Kidney glomerular epithelial cell (primary cell): ENCODE results near the gene MOSPD3.
"Not testable (repeated sequence)": the region's sequence is repeated elsewhere in the genome, so short reads cannot be mapped to it uniquely, and the experiment has no call there.

Experiments
- DNase-seq: peaks from one replicate; lab custom pipeline; 2025; lab: John Stamatoyannopoulos, UW

The MOSPD3 gene, protein sequence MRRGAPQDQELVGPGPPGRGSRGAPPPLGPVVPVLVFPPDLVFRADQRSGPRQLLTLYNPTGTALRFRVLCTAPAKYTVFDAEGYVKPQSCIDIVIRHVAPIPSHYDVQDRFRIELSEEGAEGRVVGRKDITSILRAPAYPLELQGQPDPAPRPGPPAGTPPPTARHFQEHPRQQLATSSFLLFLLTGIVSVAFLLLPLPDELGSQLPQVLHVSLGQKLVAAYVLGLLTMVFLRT

DNA sequence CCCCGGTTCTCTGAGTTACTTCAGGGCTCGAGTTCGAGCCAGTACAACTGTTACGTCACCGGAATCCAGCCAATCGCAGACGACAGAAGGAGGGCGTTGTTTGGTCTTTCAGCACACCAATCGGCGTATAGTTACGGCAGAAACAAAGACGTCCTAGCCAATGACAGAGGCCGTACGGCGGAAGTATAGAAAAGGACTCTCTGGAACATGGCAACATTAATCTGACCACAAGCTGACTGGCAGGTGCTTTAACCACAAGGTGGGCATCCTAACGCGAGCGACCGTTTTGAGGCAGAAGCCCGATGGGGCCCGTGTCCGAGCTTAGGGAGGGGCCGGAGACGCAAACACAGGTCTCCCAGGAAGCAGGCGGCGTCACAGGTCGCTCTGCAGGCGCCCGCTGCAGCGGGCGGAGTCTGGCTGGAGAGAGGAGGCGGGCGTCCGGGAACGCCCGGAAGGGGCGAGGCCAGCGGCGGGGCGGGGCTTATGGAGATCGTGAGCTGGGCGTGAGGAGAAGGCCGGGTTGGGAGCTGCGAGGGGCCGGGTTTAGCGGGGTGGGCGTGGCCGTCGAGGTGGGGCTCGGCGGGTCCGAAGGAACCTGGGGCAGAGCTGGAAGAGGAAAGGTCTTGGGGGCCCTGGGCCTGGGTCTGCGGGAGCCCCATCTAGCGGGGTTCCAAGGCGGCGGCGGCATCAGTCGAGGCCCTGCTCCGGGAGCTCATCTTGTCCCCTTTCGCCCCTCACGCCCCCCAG is at the start of gene MOSPD3:
Gene MOSPD3 (plus strand): TSS at position 558 of the 747 bp plus-strand sequence. CDS start 252 bp downstream, outside the sequence.
- peak; percentile 98 for DNase-seq

DNA sequence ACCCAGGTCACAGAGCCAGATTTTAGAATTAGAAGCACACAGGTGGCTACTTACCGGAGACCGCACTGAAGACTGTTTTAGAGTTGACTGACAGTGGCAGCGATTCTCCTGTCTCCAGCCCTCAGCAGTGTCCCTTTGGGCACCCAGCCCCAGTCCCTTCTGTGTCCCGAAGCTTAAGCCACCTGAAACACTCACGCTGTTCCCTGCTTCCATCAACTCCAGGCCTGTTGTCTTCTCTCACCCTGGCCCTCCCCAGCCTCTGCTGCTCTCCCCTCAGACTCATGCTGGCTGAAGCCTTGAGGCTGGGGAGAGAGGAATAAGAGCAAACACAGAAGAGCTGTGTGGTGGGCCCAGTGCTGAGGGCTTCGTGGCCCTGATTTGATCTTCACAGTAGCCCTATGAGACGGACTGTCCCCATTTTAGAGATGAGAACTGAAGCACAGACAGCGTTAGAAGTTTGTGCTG is 49.2 kb upstream of the MOSPD3 start:
- DNase-seq, result no peak

DNA sequence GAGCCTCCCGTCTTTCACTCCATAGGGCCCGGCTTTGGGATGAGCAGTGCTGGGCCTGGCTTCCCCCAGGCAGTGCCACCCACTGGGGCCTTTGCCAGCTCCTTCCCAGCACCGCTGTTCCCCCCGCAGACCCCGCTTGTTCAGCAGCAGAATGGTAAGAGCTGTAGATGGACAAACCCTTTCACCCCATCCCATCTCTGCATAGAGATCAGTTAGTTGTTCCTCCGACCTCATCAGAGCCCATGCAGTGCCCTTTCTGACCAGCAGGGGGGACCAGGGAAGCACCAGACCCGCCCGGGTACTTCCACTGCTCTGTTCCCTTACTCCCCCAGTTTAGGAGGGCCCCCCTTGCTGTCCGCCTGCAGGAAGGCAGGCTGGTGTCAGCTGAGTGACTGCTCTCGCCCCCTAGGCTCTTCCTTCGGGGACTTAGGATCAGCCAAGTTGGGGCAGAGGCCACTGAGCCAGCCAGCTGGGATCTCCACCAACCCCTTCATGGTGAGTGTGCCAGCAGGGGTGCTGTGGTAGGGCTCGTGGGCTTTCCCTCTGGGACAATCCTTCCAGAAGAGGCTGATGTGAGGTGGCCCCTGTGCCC is 48.4 kb upstream of the MOSPD3 start:
- DNase-seq, result peak; percentile 33

DNA sequence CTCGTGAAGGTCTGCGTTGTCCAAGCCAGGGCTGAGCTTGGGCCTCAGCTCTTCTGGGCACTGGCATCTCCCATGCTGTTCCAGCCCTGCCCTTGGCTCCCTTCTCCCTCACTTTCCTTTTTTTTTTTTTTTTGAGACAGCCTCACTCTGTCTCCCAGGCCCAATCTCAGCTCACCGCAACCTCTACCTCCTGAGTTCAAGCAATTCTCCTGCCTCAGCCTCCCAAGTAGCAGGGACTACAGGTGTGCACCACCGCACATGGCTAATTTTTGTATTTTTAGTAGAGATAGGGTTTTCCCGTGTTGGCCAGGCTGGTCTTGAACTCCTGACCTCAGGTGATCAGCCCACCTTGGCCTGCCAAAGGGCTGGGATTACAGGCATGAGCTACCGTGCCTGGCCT is 47.9 kb upstream of the MOSPD3 start:
- not testable (repeated sequence) for DNase-seq

DNA sequence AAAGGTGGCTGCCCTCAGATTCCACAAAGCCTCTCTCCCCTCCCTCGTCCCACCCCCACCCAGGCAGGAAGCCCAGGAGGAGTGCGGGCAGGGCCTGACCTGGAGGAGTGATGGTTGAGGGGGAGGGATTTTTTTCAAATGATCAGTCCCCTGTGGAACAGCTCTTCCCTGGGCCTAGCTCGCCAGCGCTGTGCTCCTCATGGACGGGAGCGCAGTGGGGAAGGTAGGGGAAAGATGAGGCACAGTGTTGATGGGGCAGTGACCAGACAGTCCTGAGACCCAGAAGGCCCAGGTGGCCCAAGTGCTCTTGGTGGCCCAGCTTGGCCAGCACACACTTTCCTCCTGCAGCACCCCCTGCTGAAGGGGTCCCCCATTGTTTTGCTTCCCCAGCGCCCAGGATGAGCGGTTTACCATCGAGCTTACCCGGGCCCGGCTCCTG is 47.2 kb upstream of the MOSPD3 start:
- no peak for DNase-seq

DNA sequence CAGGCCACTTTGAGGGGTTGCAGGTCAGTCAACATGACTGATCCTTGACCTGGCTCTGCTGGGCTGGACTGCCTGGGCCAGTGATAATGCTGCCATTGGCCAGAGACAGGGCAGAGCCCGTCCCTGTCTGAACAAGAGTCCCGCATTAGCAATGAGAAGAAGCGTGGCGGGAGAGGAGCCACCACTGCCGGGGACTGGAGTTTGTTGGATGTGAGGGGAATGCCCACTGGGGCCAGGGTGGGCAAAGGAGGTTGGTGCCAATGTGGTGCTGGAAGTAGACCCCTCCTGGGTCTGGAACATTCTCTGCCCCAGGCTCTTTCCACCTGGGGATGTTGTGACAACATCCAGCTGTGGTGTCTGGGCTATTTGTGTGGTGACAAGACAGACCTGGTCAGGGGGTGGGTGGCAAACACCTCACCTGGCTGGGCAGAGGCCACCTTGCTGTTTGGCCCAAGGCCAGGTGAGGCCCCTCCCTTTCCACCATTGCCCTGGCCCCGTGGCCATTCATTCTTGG is 46.3 kb upstream of the MOSPD3 start:
- DNase-seq, result no peak

DNA sequence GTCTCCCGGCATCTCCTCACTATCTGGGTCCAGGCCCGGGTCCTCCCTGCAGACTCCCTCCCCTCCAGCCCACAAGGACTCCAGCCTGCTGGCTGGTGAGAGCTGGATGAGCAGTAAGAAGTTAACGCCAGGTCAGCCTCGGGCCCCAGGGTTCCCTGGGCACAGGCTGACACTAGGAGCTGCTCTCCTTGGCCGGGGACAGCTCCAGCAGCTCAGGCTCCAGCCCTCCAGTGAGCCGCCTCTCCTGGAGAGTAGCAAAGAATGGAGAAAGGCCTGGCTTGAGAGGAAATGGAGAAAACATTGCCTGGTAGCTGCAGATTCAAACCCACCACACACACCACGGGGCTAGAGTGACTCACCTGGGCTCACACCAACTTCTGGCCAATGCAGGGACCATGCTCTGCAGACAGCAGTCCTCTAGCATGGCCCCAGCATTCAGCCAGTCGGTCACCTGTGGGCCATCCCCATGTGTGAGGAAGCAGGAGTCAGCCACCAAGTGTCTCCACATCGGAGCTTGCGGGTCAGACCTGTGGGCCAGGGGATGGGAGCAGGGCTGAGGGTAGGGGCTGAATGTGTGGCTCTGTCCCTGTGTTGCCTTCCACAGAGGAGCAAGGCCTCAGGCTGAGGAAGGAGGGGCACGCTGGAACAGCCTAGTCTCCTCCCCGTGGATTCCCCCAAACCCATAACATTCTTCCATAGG is 45.2 kb upstream of the MOSPD3 start:
- DNase-seq, result no peak

DNA sequence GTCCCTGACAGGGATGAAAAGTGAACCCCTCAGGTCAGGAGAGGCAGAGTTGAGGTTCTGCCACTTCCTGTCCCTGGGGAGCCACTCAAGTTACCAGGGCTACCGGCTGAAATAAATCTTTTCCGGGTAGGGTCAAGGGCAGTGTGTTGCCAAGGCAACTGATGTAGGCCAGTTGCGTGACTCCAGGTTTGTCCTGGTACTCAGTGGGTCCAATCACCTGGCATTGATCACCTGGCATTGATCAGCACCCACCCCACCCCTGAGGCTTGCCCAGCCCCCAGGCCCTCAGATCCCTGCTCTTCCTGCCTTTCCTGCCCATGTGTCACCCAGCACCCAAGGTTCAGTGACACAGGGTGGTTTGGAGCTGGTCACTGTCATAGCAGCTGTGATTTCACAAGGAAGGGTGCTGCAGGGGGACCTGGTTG is 44.6 kb upstream of the MOSPD3 start:
- no peak for DNase-seq

DNA sequence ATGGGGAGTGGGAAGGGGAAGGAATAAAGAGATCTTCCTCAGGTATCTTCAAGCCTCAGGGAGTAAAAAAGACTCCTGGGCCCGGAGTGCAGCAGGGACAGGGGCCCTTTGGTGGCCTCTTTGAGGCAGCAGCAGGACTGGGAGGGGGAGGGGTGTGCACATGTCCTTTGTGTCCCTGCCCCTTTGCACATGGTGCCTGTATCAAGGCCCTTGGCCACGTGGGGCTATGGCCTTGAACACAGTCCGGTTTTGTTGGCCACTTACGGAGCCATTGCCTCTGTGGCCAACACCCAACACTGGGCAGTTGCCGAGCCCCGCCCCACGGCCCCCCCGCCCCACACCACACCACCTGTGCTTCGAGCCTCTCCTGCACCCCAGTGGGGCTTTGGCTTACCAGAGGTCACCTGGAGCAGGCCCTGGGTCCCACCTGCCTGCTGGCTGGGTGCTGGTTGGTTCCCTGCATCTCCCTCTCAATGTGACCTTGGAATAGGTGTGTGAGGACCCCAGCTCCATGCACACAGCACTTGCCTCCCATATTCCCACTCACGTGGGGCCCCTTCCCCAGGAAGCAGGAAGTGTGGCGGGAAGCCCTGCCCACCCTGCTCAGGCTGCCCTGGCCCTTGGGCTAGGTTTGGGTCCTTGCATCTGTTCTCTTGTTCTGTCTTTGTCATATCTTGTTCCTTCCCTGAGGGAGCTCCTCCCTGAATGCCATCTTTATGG is 44.0 kb upstream of the MOSPD3 start:
- no peak for DNase-seq

DNA sequence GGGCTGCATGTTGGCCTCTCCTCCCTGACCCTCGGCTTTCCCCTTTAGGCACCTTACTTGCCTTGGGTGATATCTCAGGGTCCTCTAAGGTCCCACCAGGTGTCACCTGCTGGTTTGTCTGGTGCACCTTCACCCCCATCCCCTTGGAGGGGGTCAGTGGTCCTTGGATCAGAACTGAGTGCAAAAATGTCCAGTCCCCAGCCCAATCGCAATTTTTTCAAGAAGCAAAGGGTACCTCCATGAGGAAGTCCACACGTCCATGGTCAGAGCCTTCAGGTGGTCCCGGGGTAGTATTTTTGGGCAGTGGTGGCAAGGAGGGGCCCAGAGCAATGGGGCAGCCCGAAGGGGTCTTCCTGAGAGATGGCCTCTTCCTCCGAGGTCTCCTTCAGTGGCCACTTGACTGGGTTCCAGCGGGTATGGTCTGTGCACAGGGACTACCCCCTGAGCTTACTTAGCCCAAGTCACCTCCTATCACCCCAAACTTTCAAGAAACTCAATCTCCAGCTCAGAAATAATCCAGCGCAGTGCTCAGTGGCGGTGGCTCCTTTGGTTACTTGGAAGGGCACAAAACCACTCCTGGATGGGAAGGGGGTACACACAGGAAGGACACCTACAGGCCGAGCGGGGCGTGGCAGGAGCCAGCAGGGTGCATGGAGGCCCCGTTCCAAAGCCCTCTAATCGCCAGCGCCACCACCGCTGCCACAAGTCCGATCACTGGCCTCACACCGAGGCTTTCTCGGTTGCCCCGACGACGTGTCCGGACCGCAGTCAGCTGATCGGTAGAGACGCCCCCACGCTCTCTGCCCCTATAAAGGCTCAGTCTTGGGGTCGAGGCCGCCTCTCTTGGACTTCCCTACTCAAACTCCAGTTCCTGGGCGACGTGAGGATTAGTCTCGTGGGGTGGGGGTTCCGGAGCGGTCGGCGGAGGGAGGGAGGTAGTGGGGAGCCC is 43.2 kb upstream of the MOSPD3 start:
- no peak for DNase-seq

DNA sequence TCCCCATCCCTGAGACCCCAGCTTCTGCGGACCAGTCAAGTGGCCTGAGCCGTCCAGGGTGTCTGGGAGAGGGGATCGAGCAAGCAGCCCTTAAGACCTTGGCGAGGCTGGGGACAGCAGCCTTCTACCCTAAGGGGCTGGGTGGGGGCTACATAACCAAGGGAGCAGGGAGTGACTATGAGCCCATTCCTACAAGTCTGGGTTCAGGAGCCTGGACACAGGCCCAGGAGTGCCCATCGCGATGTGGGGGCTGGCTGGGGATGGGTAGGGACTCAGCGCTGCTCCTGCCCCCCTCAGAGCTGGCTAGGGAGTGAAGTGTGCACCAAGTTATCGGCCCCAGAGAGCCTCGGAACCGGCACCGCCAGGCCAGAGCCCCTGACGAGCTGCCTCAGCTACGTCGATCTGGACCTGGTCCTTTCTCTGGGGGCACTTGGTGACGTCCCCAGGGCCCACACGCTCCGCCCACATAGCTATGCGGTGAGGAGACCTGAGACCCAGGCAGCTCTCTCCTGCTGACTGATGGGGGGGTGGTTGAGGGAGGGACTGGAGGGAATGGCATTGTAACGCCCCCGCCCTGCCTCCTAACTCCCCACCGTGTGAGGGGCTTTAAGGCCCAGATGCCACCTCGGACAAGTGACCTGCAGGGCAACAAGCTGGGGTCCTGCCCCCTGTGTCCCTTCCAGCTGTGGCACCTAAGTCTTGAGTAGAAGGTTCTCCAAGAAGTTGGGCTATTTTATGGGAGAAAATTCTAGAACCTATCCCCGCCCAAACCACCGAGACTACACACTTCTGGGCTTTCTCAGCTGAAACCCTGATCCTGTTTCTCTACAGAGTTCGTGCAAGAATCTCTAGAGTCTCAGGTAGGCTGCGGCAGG is 41.1 kb upstream of the MOSPD3 start:
- DNase-seq, result no peak

DNA sequence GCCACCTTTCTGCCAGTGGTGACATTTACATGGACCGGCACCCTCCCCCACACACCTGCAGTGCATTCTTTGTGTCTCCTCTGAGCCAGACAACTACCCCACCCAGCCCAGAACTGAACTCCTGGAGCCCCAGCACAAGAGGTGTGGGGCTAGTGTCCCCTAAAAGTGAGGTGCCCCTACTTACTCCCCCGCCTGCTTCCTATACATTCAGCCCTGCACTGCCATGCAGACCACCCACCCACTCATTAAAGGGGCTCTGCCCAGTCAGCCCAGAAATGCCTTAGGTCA is 40.6 kb upstream of the MOSPD3 start:
- DNase-seq, result no peak

DNA sequence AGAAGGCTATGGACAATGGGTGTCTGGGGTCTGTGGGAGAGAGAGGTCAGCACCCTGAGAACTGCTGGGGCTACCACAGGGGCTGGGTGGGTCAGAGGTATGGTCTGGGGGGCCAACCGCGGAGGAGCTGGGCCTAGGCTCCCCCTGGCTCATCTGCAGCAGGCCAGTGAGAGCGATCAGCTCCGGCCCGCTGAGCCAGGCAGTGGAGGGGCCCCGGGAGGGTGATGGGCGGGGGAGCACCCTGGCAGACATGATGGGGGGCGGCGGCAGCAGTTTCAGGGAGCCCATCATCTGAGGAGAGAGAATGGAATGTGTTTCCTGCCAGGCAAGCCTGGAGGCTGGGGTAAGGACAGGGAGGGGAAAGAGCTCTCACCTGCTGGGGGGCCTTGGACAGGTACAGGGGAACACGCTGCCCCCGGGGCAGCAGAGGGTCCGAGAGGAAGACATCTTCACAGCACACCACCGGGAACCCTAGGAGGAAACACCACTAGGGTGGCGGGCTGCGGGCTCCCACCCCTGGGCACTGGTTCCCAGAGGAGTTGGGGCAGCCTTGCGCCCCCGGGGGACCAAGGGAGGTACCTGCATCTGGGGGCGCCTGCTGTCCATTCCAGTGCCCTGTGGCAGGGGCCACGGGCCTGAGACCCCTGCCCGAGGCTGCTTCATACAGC is 39.9 kb upstream of the MOSPD3 start:
- DNase-seq, result no peak

DNA sequence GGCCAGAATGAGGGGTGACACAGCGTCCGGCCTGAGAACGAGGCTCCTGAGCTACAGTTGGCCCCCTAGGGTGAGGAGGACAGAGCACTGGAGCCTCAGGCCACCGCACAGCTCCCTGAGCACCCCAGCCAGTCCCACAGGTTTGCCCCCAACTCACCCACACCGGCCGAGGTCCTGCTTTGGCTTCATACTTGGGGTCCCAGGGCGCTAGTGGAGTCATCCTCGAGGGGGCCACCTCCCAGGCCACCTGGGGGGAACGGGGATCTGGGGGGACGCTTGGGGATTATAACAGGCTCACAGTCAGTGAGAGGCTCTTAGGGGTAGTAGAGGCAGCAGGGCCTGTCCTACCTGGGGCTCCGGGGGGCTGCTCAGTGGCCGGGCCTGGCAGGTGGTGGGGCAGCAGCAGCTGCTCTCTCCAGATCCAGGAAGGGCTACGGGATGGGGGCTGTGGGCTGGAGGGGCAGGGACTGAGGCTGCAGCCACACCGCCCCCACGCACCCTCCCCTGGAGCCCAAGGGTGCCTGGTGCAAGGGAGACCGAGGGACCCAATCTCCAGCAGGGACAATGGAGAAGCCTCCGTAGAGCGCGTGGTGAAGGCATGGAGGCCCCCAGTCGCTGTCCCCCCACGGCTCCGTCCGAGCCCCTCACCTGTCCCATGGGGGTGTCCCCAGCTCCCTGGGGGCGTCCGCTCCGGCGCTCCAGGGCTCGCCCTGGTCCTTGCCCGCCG is 39.2 kb upstream of the MOSPD3 start:
- DNase-seq, result no peak

DNA sequence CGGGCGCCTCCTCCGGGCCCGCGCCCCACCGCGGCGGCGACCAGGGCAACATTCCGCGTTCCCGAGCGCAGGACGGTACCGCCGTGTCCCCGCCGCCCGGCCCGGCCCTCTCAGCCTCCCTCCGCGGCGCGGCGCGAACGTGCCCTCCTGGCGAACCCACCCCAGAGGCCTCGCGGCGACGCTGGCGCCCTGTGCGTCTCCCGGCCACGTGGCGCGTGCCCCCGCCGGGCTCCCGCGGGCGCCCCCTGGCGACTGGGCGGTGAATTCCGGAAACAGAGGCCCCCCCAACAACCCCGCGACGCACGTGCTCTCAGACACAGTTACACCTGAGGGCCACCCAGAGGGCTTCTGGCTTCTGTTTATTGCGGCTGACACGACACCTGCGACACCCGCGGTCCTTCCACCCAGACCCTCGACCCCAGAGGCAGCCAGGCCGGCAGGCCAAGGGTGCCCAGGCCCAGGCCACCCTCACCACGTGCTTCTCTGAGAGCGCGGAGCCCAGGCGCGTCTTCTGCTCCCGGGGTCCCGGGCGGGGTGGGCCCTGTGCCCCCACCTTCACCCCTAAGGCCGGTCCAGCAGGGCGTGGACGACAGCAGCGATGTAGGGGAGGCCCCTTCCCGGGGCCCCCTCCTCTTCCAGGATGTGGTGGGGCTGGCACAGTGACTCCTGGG is 38.5 kb upstream of the MOSPD3 start, which contains the start of gene SAP25:
Gene SAP25 (minus strand): TSS at position 210 of the 671 bp plus-strand sequence. CDS start 158 bp downstream, at position 52.
- DNase-seq, result no peak

DNA sequence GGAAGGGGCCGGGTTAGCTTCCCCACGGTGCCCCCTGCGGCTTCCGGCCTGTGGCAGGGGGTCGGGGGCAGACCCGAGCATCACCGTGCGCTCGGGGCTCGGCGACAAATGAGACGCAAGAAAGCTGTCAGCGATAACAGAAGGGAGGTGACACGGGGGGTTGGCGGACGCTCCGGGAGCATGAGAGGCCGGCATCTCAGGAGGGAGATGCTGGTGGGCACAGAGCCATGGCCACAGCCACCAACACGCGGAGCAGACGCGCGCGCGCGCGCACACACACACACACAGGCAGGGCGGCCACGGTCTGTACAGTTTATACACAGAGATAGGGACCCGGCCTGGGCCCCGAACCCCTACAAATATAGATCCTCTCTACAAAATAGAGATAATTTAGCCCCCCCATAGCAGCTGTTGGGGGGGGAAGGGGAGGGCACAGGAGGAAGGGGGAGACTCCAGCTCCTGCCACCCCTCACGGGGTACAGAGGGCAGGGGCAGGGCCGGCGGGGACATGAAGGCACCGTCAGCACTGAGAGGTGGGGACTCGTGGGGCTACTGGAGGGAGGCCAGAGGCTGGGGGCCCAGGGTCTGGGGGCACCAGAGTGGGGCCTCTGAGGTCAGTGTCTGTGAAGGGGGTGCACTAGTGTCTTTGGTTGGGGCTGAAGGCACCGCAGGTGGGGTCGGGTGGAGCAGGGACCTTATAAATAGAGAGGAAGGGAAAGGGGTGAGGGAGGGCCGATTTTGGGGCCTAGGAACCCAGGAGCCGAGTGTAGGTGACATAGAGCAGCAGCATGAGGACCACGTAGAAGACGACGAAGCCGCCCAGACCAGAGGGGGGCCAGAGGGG is 37.8 kb upstream of the MOSPD3 start:
- DNase-seq, result no peak

DNA sequence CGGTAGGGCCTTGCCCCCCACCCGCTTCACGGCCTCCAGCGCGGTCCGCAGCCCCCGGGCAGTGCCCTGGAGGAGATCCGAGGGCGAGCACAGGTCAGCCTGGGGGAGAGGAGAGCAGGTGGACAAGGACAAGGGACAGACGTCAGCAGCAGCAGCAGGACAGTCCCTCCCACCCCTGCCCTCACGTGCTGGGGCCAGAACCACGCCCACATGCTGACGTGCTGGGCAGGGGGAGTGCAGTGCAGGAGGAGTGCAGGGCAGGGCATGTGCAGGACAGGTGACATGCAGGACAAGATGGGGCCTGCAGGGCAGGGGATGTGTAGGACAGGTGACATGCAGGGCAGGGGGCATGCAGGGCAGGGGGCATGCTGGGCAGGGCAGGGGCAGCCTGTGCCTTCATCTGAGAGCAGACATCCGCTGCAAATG is 37.1 kb upstream of the MOSPD3 start:
- no peak for DNase-seq
